Stimulated activated CD8-positive, alpha-beta memory T cell treated with anti-CD3 and anti-CD28 coated beads, Interleukin-12 subunit alpha, Interleukin-12 subunit beta, amount 100 ng/mL, for 24 hours (primary cell): ENCODE results near the gene YAF2.

Source experiments
- DNase-seq: peaks from one replicate; pipeline ENCODE4 v3.0.0-alpha.2; 2020; ENCODE audit errors: extremely low read depth

YAF2 gene

DNA sequence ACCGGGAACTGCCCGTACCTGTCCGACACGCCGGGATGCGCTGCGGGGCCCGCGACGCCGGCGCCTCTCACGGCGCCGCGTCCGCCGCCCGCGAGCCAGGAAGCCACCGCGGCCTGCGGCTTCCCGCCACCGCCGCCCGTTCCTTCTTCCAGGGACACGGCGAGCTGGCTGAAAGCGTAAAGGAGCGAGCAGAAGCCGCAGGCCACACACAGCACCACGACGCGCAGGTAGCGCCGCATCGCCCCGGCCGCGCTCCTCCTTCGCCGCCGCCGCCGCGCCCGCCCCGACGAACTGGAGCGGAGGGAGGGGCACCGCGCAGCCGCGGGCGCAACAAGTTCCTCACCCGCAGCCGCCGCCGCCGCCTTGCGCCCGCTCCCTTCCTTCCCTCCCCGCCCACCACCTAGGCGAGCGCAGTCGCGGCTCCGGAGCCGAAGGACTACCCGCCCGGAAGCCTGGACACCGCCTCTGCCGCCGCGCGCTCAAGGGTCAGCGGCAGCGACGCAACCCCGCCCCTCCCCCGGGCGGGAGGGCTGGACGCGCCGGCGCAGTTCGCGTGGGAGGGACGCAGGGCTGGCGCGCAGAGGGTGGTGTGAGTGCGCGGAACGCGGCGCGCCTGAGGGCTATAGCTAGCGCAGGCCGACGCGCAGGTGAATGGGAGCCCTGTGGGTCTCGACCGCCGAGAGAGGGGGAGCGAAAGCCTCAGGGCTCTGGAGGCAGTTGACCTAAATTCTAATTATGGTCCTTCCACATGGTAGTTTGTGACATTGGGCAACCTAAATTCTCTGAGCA, 93.4 kb downstream of the YAF2 start, which contains the start of gene GXYLT1:
Gene GXYLT1, minus strand, starts transcription at position 467 of the 789 bp plus-strand sequence. Its CDS starts 228 bp downstream, at position 239.
- DNase-seq: peak; percentile 70

GRCh38 chr12:42144158-42144407, 94.0 kb downstream of the YAF2 start:
- no peak for DNase-seq

GRCh38 chr12:42143452-42144157, 94.4 kb downstream of the YAF2 start:
- no peak for DNase-seq

GRCh38 chr12:42141981-42142606, 96.0 kb downstream of the YAF2 start:
- no peak for DNase-seq

DNA sequence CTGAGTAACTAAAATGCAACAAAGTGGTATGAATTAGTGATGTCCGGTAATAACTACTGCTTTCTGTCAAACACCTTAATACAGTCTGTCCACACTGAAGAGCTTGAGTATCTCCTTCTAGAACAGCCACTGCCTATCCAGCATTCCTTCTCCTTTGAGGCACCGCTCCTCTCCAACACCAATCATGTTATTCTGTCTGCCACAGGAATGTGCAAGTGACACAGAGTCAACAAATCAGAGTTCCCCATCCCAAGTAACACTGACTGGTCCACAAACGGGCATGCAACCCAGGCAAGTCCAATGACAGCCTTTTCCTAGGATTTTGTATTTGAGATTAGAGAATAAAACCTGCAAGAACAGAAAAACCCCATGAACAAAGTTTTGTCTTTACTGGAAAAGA, 97.1 kb downstream of the YAF2 start:
- no peak for DNase-seq

DNA sequence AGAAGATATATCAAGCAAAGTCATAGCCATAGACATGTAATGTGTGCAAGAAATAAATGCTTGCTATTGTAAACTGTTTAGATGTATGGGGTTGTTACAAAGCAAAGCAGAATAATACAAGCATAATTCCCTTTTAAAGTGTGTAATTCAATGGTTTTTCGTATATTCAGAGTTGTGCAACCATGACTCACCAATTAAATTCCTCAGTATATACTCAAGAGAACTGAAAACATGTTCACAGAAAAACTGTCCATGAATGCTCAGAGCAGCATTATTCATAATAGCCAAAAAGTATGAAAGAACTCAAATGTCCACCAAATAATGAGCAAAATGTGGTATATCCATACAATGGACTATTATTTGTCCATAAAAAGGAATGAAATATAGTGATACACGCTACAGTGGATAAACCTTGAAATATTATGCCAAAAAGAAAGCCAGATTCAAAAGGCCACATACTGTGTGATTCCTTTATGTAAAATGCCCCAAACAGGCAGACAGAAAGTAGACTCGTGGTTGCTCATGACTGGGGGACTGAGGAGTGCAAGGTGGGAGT, 102.7 kb downstream of the YAF2 start:
- DNase-seq: no peak

GRCh38 chr12:42130672-42131402, 107.2 kb downstream of the YAF2 start:
- no peak for DNase-seq

DNA sequence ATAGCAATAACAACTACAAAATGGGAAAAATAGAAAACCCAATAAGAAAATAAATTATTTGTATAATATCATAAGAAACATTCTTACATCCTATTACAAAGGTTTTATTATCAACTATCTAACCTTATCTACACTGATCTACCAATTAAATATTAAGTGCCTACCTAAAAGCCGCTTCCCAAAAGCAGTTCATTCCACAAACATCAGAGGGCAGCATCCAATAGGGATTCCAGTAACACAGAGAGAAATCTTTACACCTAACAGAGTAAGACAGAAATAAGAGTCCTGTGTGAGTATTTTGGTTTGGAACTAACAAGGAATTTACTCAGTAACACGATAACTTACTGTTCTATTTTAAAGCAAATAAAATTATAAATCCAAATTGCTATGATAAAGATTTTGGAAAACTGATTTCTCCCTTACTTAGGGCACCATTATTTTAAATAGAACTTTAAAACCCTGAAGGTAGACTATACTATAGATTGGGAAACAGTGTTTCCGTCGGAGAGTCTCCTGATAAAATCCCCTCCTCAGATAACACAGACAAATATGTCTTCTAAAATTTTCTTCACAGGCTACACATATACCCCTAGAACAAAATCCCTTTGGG, 108.3 kb downstream of the YAF2 start:
- no peak for DNase-seq

GRCh38 chr12:42128888-42129287, 109.2 kb downstream of the YAF2 start:
- DNase-seq: no peak

- no peak for DNase-seq
Measured at GRCh38 chr12:42128327-42128726, 109.7 kb downstream of the YAF2 start.

DNA sequence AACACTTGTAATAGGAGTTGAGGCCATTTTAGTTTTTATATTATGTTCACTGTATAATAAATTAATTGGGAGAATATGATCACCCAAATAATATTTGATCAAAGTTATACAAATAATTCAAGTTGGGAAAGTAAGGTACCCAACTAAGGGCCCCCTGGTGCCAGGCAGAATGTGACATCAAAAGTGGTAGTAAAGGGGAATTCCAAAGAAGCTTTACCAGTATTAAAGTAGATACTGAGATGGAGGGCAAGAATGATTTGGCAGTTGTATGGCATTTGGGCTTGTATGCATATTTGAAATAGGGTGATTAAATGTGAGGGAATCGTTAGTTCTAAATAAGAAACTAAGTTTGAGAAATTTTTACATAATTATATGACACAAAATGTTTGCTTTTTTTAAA, 111.1 kb downstream of the YAF2 start:
- no peak for DNase-seq

- DNase-seq: no peak
Measured at GRCh38 chr12:42125388-42125767, 112.7 kb downstream of the YAF2 start.

DNA sequence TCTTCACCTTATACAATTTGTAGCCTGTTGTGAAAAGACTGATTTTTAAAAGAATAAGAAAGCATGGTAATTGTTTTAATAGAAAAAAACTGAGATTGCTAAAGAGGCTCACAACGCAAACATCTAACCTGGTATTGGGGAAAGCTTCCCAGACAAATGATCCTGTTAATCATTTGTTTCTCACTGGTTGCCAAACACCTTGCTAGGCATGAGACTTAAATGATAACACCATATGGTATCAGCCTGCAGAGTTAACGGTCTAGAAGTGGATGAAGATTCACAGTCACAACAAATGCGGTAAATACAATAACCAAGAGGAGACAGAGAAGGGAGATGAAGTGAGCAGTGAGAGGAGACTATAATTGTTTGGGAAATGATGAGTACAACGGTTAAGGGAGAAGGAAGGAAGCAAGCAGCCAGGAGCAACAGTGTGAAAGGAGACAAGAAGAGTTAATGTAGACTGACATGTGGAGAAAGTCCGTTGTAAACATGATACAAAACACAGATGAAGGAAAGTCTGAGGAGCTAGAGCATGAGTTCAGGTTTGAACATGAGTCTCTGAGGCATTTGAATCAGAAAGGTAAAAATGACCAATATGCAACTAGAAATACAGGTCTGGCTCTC, 113.2 kb downstream of the YAF2 start:
- no peak for DNase-seq

- no peak for DNase-seq
Measured at GRCh38 chr12:42119085-42119633, 118.9 kb downstream of the YAF2 start.

- DNase-seq: no peak
Measured at GRCh38 chr12:42118136-42118879, 119.7 kb downstream of the YAF2 start.

DNA sequence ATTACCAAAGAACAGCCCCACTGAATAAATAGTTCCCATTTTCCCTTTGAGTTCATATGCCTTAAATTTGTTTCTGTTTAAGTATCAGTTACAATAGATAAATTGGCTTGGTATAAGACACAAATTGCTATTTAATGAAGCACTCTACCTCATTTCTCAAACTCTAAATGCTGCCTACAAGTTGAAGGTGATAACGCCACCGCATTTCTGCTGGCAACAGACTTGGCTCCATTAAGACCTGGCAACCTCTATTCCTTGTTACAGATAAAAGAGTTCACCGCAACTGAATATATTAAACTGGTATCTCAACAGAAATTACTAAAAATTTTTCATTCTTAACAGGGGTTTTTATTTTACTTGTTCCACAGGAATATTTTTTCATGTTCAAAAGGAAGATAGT, 129.0 kb downstream of the YAF2 start:
- no peak for DNase-seq
